ENCODE measurements around the gene API5.

Gene API5

DNA sequence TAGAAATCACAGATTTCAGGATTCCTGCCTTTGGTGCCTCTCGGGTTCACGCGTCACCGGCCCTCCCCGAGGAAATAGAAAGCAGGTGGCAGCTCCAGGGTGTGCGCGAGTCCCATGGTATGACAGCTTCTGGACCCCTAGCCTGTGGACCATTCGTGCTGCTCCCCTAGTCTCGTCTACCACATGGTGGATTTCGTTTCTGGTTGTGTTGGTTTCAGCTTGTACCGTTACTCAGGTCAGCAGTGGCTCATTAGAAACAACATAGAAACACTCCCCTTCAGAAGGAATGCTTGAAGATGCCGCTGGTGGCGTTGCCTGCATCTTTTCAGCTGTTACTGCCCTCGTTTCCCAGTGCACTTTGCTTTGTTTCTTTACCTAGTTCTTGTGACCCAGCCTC is 47.6 kb downstream of the API5 start:
- no peak for DNase-seq (ENCODE audit: low read depth, low spot score)

GRCh38 chr11:43360361-43361032 is 48.7 kb downstream of the API5 start:
- no peak for DNase-seq (ENCODE audit: low read depth, low spot score)

DNA sequence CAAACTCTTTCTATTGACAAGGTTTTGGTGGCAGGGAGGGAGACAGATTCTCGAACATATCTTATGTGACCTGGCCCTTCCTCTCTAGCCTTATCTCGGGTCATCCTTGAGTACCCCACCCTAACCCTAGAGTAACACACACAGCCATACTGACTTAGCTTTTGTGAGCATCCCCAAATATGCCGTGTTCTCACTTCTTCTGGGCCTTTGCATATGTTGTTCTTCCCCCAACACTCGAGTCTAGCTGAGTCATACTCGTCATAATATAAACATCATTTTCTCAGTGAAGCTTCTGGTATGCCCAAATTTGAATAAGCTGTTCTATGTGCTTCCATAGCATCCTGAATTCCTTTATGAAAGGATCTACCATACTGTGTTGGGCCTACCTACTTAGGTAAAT is 54.9 kb downstream of the API5 start:
- no peak for DNase-seq (ENCODE audit: low read depth, low spot score)

- no peak for DNase-seq (ENCODE audit: low read depth, low spot score)
Observed at GRCh38 chr11:43367382-43368178, 55.8 kb downstream of the API5 start.

GRCh38 chr11:43376065-43376464 is 64.3 kb downstream of the API5 start:
- DNase-seq (ENCODE audit: low read depth, low spot score) = no peak

- DNase-seq (ENCODE audit: low read depth, low spot score) = no peak
Observed at GRCh38 chr11:43376594-43376993, 64.8 kb downstream of the API5 start.

DNA sequence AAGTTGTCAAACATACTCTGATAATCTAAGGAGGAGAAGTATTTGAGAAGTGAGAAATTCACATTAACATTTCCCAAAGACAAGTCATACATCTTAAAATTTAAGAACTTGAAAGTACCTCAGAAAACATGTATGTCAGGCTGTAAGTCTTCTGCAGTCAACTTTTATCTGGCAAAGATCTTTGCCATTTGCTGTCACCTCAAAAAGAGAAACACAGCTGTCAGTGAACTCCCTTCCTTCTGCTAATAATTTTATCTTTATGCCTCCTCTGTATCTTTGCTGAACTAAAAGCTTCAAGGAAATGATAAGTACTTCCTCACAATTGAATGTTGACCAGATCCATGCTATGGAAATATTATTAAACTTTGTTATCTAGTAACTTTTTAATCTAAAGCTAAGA is 65.6 kb downstream of the API5 start:
- no peak for DNase-seq (ENCODE audit: low read depth, low spot score)

DNA sequence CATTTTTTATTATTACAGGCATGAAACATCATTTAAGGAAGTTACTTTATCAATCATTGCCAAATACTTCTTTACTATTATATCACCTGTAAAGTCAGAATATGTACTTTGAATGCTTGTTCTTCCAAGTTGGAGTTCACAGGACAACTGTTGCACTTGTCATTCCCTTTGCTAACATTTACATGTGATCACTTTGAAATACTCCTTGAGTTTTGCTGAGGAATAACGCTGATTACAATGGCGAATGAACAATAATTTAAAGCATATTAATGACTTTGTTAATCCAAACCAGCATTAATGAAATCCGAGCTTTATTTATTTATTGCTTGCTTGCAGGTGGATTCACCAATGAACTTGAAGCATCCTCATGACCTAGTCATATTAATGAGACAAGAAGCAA is 67.1 kb downstream of the API5 start:
- DNase-seq (ENCODE audit: low read depth, low spot score) = no peak

- DNase-seq (ENCODE audit: low read depth, low spot score) = no peak
Observed at GRCh38 chr11:43381802-43382201, 70.0 kb downstream of the API5 start.

- DNase-seq (ENCODE audit: low read depth, low spot score) = no peak
Observed at GRCh38 chr11:43382614-43383013, 70.8 kb downstream of the API5 start.

GRCh38 chr11:43384393-43384792 is 72.6 kb downstream of the API5 start:
- DNase-seq (ENCODE audit: low read depth, low spot score) = no peak

DNA sequence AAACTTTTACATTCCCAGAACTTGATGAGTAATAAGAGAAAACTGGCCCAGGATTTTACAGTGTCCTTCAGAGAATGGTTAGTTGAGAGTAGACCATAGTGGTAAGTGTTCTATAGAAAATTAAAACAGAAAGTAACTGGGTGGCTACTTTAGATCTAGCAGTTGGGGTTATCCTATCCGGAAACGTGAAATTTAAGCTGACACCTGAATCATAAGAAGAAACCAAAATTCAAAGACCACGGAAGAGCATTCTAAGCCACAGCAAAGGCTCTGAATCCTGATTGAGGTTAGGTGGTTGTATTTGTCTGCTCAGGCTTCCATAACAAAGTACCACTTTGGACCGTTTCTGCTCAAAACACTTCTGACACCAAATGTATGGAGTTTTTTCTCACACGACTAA is 80.9 kb downstream of the API5 start:
- no peak for DNase-seq (ENCODE audit: low read depth, low spot score)

DNA sequence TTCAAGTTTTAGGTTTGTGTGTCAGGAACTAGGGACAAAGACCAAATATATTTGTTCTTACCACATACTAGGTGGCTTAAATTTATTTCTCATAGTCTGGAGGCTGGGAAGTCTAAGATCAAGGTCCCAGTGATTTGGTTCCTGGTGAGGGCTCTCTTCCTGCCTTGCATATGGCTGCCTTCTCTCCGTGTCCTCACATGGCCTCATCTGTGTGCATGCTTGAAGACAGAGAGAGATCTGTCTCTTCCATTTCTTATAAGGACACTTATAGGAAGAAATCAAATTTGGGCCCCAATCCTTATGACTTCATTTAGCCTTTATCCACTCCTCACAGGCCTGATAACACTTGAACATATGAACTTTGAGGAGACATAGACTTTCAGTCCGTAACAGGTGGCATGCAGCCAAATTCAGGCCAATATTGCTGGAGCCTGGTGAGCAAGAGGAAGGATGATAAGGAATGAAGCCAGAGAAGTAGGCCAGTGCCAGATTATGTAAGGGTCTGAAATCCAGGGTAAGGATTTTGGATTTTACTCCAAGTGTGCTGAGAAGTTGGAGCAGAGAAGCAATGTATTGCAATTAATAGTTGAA is 82.1 kb downstream of the API5 start:
- DNase-seq (ENCODE audit: low read depth, low spot score) = no peak

Measured in smooth muscle cell of the brain vasculature (primary cell).